ENCODE measurements around the gene SNED1.

Gene SNED1

DNA sequence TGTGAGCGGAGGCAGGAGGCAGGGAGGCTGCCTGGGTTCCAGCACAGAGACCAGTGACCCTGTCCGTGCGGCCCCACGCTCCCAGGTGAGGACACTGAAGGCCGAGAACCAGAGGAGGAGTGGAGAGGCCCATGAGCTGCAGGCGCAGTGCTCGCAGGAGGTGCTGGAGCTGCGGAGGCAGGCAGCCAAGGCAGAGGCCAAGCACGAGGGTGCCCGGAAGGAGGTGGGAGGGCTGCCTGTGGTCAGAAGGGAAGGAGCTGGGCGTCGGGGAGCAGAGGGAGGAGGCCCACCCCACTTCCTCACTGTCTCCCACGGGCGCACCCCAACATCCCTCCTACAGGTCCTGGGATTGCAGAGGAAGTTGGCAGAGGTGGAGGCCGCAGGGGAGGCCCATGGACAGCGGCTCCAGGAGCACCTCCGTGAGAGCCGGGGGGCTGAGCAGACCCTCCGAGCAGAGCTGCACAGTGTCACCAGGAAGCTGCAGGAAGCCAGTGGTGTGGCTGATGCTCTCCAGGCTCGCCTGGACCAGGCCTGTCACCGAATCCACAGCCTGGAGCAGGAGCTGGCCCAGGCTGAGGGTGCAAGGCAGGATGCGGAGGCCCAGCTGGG lies 33.0 kb upstream of the SNED1 start:
- Histone ChIP-seq H3K4me1 (peaks cover 0 to 11% (median 0%) of the 10 kb centered on the region in 4 donors), H3K4me3 (no peak overlapping the region), H3K27me3 (peaks cover 0 to 38% of the 10 kb centered on the region in 2 donors), H3K27ac (no peak overlapping the region), H3K36me3 (no peaks in the 10 kb centered on the region), H3K9me3 (no peaks in the 10 kb centered on the region)
- TF ChIP-seq, protein P1, sequence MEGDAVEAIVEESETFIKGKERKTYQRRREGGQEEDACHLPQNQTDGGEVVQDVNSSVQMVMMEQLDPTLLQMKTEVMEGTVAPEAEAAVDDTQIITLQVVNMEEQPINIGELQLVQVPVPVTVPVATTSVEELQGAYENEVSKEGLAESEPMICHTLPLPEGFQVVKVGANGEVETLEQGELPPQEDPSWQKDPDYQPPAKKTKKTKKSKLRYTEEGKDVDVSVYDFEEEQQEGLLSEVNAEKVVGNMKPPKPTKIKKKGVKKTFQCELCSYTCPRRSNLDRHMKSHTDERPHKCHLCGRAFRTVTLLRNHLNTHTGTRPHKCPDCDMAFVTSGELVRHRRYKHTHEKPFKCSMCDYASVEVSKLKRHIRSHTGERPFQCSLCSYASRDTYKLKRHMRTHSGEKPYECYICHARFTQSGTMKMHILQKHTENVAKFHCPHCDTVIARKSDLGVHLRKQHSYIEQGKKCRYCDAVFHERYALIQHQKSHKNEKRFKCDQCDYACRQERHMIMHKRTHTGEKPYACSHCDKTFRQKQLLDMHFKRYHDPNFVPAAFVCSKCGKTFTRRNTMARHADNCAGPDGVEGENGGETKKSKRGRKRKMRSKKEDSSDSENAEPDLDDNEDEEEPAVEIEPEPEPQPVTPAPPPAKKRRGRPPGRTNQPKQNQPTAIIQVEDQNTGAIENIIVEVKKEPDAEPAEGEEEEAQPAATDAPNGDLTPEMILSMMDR (IDR thresholded peaks at IDR 0.05), result no peak
- intact Hi-C loops (cut with DNase I; ENCODE audit: low total_unique reads), result no loop called here
- peak in 1 of 2 donors; percentile 20 for DNase-seq

DNA sequence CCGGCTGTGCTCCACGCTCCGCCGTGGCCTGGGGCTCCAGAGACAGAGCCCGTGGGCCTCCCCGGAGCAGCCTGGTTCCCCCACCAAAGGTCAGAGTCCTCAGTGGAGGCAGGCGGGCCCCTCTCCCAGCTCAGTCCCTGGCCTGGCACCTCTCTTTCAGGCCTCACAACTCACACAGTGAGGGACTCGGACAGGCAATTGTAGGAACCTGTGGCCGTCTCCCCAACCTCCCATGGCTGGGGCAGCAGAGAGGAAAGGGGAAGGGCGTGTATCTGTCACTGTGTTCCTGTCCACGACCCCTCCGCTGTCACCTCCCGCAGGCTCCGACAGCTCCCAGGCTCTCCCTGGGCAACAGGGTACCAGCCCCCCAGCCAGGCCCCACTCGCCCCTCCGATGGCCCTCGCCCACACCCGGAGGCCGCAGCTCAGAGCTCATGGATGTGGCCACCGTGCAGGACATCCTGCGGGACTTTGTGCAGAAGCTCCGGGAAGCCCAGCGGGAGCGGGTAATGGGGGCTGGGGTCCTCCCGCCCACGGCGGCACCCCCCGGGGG lies 32.4 kb upstream of the SNED1 start:
- peak; percentile 17 to 63 for DNase-seq
- H3K4me3 ChIP-seq, result no peak overlapping the region

DNA sequence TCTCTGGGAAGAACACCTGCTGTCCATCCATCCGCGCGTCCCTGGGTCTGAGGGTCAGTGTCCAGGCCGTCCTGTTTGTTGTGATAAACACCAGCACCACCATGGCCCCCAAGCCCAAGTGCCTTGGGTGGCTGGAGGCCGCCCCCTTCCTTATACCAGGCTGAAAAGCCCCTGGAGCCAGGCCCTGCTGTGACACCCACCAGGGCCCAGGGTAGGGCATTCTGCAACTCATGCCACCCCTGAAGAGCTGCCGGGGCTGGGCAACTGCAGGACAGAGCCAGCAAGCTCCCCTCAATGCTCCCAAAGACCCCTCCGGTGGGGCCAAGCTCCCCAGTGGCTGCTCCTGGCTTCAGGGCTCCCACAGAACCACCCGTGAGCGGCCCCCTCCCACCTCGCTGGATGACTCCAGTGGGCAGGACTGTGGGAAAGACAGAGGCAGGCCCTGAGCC lies 31.9 kb upstream of the SNED1 start:
- TF ChIP-seq, protein P1 (IDR thresholded peaks at IDR 0.05), result no peak
- peak; percentile 11 to 60 for DNase-seq
- H3K4me1 ChIP-seq, result peaks cover 0 to 11% (median 0%) of the 10 kb centered on the region in 4 donors
- no peak overlapping the region for H3K27ac ChIP-seq
- intact Hi-C loops (cut with DNase I; ENCODE audit: low total_unique reads), result no loop called here
- no peaks in the 10 kb centered on the region for H3K36me3 ChIP-seq
- H3K4me3 ChIP-seq, result no peak overlapping the region
- H3K9me3 ChIP-seq, result no peaks in the 10 kb centered on the region
- peaks cover 0 to 40% of the 10 kb centered on the region in 2 donors for H3K27me3 ChIP-seq

More for the DNA sequence above, 32.4 kb upstream of the SNED1 start:
- Histone ChIP-seq H3K9me3 (no peaks in the 10 kb centered on the region), H3K27ac (no peak overlapping the region), H3K36me3 (no peaks in the 10 kb centered on the region), H3K27me3 (peaks cover 0 to 38% of the 10 kb centered on the region in 2 donors), H3K4me1 (peaks cover 0 to 11% (median 0%) of the 10 kb centered on the region in 4 donors)
- intact Hi-C loops (cut with DNase I; ENCODE audit: low total_unique reads), result no loop called here
- TF ChIP-seq, protein P1 (IDR thresholded peaks at IDR 0.05), result no peak

DNA sequence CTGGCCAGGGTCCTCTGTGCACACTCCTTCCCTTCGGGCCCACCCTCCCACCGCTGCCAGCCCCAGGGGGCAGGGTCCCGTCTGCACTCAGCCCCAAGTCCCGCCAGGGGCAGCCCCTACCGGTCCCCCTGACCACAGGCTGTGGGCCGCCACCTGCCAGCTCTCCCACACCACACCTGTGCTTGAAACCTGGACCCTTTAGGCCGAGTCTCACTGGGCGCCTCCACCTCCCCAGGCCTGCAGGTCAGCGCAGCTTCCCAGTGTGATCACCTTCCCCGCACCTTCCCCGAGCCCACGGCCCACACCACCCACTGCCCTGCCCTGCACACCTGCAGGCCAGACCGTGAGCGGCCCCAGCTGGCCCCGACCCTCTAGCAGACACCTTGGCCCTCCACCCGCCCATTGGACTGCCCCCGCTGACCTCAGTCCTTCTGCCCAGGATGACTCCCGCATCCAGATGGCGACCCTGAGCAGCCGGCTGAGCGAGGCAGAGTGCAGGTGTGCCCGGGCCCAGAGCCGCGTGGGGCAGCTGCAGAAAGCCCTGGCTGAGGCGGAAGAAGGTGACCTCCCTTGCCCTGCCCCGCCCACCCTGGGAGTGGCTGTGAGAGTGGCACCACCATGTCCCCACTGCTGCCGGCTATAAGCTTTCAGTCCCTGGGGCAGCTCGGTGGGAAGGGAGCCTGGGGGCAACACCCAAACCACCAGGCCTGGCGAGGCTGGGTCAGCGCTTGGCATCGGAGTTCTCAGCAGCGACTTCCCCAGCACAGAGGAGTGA lies 31.3 kb upstream of the SNED1 start:
- TF ChIP-seq, protein P1 (IDR thresholded peaks at IDR 0.05), result no peak
- Histone ChIP-seq H3K27me3 (peaks cover 0 to 46% of the 10 kb centered on the region in 2 donors), H3K27ac (no peak overlapping the region), H3K9me3 (no peaks in the 10 kb centered on the region), H3K36me3 (no peaks in the 10 kb centered on the region), H3K4me3 (no peak overlapping the region), H3K4me1 (peaks cover 0 to 7% (median 0%) of the 10 kb centered on the region in 4 donors)
- DNase-seq, result peak; percentile 15 to 65
- intact Hi-C loops (cut with DNase I; ENCODE audit: low total_unique reads), result no loop called here

DNA sequence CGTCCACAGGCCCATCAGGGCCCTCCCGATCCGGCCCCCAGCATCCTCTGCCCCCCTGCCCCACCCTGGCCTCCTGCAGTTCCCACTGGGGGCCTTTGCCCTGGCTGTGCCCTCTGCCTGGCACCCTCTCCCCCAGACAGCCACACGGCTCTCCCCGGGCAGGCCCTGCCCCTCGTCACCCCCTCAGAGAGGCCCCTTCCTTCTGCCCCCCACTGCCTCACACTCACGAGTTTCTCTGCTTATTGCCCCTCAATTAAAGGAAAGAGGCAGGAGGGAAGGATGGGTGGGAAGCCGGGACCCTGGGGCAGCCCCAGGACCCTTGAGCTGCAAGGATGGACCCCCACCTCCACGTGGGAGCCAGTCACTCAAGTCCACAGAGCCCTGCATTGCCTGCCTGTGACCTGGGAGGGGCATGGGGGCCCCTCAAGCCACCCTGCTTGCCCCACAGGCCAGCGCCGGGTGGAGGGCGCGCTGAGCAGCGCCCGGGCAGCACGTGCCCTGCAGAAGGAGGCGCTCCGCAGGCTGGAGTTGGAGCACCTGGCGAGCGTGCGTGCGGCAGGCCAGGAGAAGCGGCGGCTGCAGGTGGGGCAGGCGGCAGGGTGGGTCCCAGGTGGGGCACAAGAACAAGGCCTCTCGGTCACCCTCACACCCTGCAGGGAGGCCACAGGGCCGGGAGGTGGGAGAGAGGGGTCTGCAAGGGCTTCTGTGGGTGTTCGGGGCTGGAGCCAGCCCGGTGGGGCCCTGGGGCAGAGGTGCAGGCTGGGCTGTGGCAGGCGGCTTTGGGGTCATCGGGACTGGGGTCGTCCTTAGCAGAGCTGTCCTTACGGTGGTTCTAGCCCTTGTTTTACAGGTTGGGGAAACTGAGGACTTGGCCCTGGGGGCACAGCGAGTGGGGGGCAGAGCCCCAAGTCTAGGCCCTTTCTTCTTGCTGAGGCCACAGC lies 30.5 kb upstream of the SNED1 start:
- Histone ChIP-seq H3K4me3 (no peak overlapping the region), H3K27me3 (peaks cover 0 to 46% of the 10 kb centered on the region in 2 donors), H3K4me1 (no peaks in the 10 kb centered on the region), H3K27ac (no peak overlapping the region), H3K36me3 (no peaks in the 10 kb centered on the region), H3K9me3 (no peaks in the 10 kb centered on the region)
- intact Hi-C loops (cut with DNase I; ENCODE audit: low total_unique reads), result no loop called here
- no peak for DNase-seq
- TF ChIP-seq, protein P1 (IDR thresholded peaks at IDR 0.05), result no peak
